ENCODE measurements around the gene PPP1CC.

Gene PPP1CC

GRCh38 chr12:110766311-110767154, 23.8 kb upstream of the PPP1CC start:
- no peak for TF ChIP-seq GATA3 (IDR thresholded peaks at IDR 0.05; ENCODE audit: low read depth, low read length)
- no peak for TF ChIP-seq GATA2 (IDR thresholded peaks at IDR 0.05; ENCODE audit: low read depth, low read length)

GRCh38 chr12:110765111-110765510, 22.4 kb upstream of the PPP1CC start:
- TF ChIP-seq GATA2 (IDR thresholded peaks at IDR 0.05; ENCODE audit: low read depth, low read length): no peak
- no peak for TF ChIP-seq GATA3 (IDR thresholded peaks at IDR 0.05; ENCODE audit: low read depth, low read length)

- TF ChIP-seq GATA2 (IDR thresholded peaks at IDR 0.05; ENCODE audit: low read depth, low read length) (no peak), GATA3 (IDR thresholded peaks at IDR 0.05; ENCODE audit: low read depth, low read length) (no peak)
Observed at GRCh38 chr12:110763583-110763982, 20.9 kb upstream of the PPP1CC start.

DNA sequence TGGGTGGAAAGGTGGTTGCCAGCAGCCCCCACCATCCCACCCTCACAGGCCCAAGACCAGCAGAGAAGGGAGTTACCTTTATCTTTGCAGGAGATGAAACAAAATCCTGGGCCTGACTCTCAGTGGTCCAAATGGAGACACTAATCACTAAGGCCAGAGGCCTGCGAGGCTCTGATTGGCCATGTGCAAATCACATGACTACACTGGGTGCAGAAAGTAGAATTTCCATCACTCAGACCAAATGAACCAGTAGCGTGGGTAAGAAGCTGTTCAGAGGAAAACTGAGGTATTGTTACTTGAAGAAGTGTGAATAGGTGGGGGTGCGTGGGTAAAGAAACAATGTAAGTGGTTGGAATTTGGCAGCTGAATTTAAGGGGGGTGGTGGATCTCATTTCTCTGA, 20.2 kb upstream of the PPP1CC start:
- TF ChIP-seq GATA2 (IDR thresholded peaks at IDR 0.05; ENCODE audit: low read depth, low read length) (no peak), GATA3 (IDR thresholded peaks at IDR 0.05; ENCODE audit: low read depth, low read length) (no peak)

GRCh38 chr12:110760204-110760609, 17.5 kb upstream of the PPP1CC start:
- no peak for TF ChIP-seq GATA2 (IDR thresholded peaks at IDR 0.05; ENCODE audit: low read depth, low read length)
- TF ChIP-seq GATA3 (IDR thresholded peaks at IDR 0.05; ENCODE audit: low read depth, low read length): no peak

DNA sequence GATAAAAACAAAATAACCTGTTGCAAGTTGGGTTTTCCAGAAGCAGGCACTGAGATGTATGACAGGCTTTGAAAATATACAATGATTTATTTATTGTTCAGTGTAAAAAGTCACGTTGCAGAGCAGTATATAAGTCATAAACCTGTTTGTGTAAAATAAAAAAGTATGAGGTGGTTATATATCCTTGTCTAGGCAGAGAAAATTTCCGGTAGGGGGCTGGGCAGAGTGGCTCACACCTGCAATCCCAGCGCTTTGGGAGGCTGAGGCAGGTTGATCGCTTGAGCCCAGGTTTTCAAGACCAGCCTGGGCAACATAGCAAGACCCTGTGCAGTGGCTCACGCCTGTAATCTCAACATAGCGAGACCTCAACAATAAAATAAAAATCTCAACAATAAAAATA, 16.2 kb upstream of the PPP1CC start:
- TF ChIP-seq GATA3 (IDR thresholded peaks at IDR 0.05; ENCODE audit: low read depth, low read length): no peak
- no peak for TF ChIP-seq GATA2 (IDR thresholded peaks at IDR 0.05; ENCODE audit: low read depth, low read length)

GRCh38 chr12:110756611-110757010, 13.9 kb upstream of the PPP1CC start:
- TF ChIP-seq GATA2 (IDR thresholded peaks at IDR 0.05; ENCODE audit: low read depth, low read length) (no peak), GATA3 (IDR thresholded peaks at IDR 0.05; ENCODE audit: low read depth, low read length) (no peak)

DNA sequence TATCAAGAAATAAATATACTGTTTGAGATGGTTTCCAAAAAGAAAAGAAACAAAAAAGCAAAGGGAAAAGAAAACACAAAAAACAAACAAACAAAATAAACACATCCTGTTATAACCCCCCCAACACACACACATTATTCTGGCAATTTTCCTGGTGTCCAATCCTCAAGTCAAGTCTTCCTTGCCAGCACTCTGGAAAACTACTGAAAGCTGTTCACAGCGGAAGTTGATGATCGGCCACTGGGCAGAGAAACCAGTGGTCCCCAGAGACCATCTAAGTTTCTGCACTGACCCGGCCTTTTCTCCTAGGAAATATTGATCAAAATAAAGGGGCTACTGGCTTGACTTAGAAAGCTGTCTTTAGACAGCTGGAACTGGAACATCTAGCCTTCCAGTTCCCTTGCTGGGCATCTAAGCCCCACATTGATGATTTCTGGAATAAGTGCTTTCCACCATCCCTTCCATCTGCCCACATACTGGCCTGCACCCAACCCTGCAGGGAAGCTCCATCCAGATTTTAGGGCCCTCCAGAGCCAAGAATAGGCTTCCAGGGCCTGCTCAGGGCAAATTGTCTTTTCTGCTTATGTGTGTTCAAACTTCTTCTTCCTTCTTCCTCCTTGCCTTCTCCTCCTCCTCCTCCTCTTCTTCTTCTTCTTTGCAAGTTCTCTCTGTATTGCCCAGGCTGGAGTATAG, 11.6 kb upstream of the PPP1CC start:
- TF ChIP-seq GATA2 (IDR thresholded peaks at IDR 0.05; ENCODE audit: low read depth, low read length) (no peak), GATA3 (IDR thresholded peaks at IDR 0.05; ENCODE audit: low read depth, low read length) (no peak)

- no peak for TF ChIP-seq GATA3 (IDR thresholded peaks at IDR 0.05; ENCODE audit: low read depth, low read length)
Observed at GRCh38 chr12:110750784-110751461, 8.2 kb upstream of the PPP1CC start.

DNA sequence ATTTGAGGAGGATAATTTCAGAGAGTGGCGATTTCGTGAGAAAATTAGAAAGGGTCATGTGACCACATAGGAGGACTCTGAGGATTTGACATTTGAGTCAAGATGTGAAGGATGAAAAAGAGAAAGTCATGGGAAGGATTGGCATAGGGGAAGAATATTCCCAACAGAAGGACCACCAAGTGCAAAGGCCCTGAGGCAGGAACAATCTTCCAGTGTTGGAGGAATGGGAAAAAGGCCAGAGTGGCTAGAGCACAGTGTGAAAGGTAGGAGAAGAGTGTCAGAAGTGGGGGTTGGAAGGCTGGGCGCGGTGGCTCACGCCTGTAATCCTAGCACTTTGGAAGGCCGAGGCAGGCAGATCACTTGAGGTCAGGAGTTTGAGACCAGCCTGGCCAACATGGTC, 3.9 kb upstream of the PPP1CC start:
- TF ChIP-seq GATA2 (IDR thresholded peaks at IDR 0.05; ENCODE audit: low read depth, low read length) (no peak), GATA3 (IDR thresholded peaks at IDR 0.05; ENCODE audit: low read depth, low read length) (no peak)

DNA sequence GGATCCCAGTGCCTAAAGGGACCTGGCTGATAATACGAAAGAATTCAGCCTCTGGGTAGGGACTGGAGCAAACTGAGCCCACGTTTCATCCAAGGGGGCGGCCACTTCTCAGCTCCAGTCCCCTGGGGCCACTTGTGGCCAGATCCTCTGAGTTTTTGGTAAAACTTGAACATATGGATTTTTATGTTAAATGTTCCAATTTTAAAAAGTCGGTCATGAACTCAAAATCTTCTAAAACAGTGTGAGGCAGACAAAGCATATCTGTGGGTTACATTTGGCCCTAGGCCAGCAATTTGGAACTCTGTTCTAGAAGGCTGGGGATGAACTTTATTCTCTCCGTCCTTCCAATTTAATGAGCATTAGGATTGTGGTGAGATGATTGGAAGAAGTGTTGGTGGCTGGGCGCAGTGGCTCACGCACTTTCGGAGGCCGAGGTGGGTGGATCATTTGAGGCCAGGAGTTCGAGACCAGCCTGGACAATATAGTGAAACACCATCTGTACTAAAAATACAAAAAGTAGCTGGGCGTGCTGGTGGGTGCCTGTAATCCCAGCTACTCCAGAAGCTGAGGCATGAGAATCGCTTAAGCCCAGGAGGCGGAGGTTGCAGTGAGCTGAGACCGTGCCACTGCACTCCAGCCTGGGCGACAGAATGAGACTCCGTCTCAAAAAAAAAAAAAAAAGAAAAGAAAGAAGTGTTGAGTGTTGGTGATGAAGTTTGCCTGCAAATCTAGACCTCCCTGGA, 3.0 kb upstream of the PPP1CC start:
- TF ChIP-seq GATA2 (IDR thresholded peaks at IDR 0.05; ENCODE audit: low read depth, low read length): no peak
- TF ChIP-seq GATA3 (IDR thresholded peaks at IDR 0.05; ENCODE audit: low read depth, low read length): no peak

GRCh38 chr12:110744601-110745264, 2.0 kb upstream of the PPP1CC start:
- TF ChIP-seq GATA2 (IDR thresholded peaks at IDR 0.05; ENCODE audit: low read depth, low read length): no peak
- no peak for TF ChIP-seq GATA3 (IDR thresholded peaks at IDR 0.05; ENCODE audit: low read depth, low read length)

GRCh38 chr12:110744151-110744571, 1.5 kb upstream of the PPP1CC start:
- no peak for TF ChIP-seq GATA3 (IDR thresholded peaks at IDR 0.05; ENCODE audit: low read depth, low read length)
- TF ChIP-seq GATA2 (IDR thresholded peaks at IDR 0.05; ENCODE audit: low read depth, low read length): no peak

Data from SH-SY5Y (cell line).